WTC11 (cell line): ENCODE measurements around the gene RGS9.

Source experiments
- HMGXB4 ChIP-seq: sonication (generic); formaldehyde crosslinking; IDR thresholded peaks from 2 replicates; pipeline ENCODE4 v1.8.1; 2023; ENCODE audit warnings: mild to moderate bottlenecking, moderate library complexity, missing genetic modification reagents
- USF1 ChIP-seq: sonication (generic); formaldehyde crosslinking; IDR thresholded peaks from 2 replicates; pipeline ENCODE4 v1.8.0; 2022; ENCODE audit warnings: mild to moderate bottlenecking, missing genetic modification reagents
- ZNF121 ChIP-seq: sonication (generic); formaldehyde crosslinking; IDR thresholded peaks from 2 replicates; pipeline ENCODE4 v1.8.0; 2023; ENCODE audit warnings: missing genetic modification reagents

GRCh38 chr17:65174974-65175373, 37.8 kb downstream of the RGS9 start:
- TF ChIP-seq ZNF121 (CRISPR knock-in tag) (no peak), USF1 (CRISPR knock-in tag) (no peak), HMGXB4 (CRISPR knock-in tag) (no peak)
